Measurements from ENCODE around the gene NPIPB2. TPM values are rescaled to one million over a fixed set of nuclear protein-coding genes. Genes with fewer than 3 reads are reported as not detected.

Gene NPIPB2
- total and polyA plus RNA-seq, 2 of the 8 experiments (the other 6 are each of a cell fraction or from before 2014, with no cell fraction given) = 7.5 to 8.3 TPM

GRCh38 chr16:11886881-11887280 lies 55.0 kb downstream of the NPIPB2 start (continued):
- TF ChIP-seq, protein P1, sequence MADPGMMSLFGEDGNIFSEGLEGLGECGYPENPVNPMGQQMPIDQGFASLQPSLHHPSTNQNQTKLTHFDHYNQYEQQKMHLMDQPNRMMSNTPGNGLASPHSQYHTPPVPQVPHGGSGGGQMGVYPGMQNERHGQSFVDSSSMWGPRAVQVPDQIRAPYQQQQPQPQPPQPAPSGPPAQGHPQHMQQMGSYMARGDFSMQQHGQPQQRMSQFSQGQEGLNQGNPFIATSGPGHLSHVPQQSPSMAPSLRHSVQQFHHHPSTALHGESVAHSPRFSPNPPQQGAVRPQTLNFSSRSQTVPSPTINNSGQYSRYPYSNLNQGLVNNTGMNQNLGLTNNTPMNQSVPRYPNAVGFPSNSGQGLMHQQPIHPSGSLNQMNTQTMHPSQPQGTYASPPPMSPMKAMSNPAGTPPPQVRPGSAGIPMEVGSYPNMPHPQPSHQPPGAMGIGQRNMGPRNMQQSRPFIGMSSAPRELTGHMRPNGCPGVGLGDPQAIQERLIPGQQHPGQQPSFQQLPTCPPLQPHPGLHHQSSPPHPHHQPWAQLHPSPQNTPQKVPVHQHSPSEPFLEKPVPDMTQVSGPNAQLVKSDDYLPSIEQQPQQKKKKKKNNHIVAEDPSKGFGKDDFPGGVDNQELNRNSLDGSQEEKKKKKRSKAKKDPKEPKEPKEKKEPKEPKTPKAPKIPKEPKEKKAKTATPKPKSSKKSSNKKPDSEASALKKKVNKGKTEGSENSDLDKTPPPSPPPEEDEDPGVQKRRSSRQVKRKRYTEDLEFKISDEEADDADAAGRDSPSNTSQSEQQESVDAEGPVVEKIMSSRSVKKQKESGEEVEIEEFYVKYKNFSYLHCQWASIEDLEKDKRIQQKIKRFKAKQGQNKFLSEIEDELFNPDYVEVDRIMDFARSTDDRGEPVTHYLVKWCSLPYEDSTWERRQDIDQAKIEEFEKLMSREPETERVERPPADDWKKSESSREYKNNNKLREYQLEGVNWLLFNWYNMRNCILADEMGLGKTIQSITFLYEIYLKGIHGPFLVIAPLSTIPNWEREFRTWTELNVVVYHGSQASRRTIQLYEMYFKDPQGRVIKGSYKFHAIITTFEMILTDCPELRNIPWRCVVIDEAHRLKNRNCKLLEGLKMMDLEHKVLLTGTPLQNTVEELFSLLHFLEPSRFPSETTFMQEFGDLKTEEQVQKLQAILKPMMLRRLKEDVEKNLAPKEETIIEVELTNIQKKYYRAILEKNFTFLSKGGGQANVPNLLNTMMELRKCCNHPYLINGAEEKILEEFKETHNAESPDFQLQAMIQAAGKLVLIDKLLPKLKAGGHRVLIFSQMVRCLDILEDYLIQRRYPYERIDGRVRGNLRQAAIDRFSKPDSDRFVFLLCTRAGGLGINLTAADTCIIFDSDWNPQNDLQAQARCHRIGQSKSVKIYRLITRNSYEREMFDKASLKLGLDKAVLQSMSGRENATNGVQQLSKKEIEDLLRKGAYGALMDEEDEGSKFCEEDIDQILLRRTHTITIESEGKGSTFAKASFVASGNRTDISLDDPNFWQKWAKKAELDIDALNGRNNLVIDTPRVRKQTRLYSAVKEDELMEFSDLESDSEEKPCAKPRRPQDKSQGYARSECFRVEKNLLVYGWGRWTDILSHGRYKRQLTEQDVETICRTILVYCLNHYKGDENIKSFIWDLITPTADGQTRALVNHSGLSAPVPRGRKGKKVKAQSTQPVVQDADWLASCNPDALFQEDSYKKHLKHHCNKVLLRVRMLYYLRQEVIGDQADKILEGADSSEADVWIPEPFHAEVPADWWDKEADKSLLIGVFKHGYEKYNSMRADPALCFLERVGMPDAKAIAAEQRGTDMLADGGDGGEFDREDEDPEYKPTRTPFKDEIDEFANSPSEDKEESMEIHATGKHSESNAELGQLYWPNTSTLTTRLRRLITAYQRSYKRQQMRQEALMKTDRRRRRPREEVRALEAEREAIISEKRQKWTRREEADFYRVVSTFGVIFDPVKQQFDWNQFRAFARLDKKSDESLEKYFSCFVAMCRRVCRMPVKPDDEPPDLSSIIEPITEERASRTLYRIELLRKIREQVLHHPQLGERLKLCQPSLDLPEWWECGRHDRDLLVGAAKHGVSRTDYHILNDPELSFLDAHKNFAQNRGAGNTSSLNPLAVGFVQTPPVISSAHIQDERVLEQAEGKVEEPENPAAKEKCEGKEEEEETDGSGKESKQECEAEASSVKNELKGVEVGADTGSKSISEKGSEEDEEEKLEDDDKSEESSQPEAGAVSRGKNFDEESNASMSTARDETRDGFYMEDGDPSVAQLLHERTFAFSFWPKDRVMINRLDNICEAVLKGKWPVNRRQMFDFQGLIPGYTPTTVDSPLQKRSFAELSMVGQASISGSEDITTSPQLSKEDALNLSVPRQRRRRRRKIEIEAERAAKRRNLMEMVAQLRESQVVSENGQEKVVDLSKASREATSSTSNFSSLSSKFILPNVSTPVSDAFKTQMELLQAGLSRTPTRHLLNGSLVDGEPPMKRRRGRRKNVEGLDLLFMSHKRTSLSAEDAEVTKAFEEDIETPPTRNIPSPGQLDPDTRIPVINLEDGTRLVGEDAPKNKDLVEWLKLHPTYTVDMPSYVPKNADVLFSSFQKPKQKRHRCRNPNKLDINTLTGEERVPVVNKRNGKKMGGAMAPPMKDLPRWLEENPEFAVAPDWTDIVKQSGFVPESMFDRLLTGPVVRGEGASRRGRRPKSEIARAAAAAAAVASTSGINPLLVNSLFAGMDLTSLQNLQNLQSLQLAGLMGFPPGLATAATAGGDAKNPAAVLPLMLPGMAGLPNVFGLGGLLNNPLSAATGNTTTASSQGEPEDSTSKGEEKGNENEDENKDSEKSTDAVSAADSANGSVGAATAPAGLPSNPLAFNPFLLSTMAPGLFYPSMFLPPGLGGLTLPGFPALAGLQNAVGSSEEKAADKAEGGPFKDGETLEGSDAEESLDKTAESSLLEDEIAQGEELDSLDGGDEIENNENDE (IDR thresholded peaks at IDR 0.05; ENCODE audit: insufficient replicate concordance, low read length) = no peak
- TF ChIP-seq RNF2 (IDR thresholded peaks at IDR 0.05; ENCODE audit: borderline replicate concordance, low read depth, low read length, missing control alignments, poor library complexity, severe bottlenecking) = no peak
- no peak for TF ChIP-seq TCF12 (IDR thresholded peaks at IDR 0.05; ENCODE audit: low read depth, low read length)
- no peak for TF ChIP-seq BACH1 (IDR thresholded peaks at IDR 0.05; ENCODE audit: low read length)
- TF ChIP-seq E2F6 (IDR thresholded peaks at IDR 0.05) = no peak
- no peak for TF ChIP-seq SP2 (IDR thresholded peaks at IDR 0.05; ENCODE audit: low read length)
- no peak for TF ChIP-seq POLR2A (IDR thresholded peaks at IDR 0.05; ENCODE audit: control extremely low read depth in 1 of 2, low read depth in 2 of 2, low read length in 2 of 2)

Data from H1 (cell line).